HG02642 (cell line): ENCODE data around the gene SPG7.
A peak's percentile ranks its signal among the peaks of the same experiment; 100 is the strongest.

Source experiments
- ATAC-seq: cut with Tn5 transposase; IDR thresholded peaks from one replicate; pipeline ENCODE4 v1.9.1; 2021; ENCODE audit warnings: mild to moderate bottlenecking; ENCODE audit not compliant: unreplicated experiment, poor library complexity

Gene SPG7

GRCh38 chr16:89545044-89545830, 37.0 kb downstream of the SPG7 start:
- no peak for ATAC-seq

- ATAC-seq: no peak
Observed at GRCh38 chr16:89545831-89546574, 37.8 kb downstream of the SPG7 start.

GRCh38 chr16:89546781-89547180, 38.6 kb downstream of the SPG7 start:
- no peak for ATAC-seq

- no peak for ATAC-seq
Observed at GRCh38 chr16:89547291-89547690, 39.1 kb downstream of the SPG7 start.

- no peak for ATAC-seq
Observed at GRCh38 chr16:89547860-89548259, 39.7 kb downstream of the SPG7 start.

- no peak for ATAC-seq
Observed at GRCh38 chr16:89548344-89549006, 40.3 kb downstream of the SPG7 start.

- no peak for ATAC-seq
Observed at GRCh38 chr16:89549007-89549700, 41.0 kb downstream of the SPG7 start.

- ATAC-seq: no peak
Observed at GRCh38 chr16:89550421-89551007, 42.3 kb downstream of the SPG7 start.

GRCh38 chr16:89552329-89552728, 44.1 kb downstream of the SPG7 start:
- ATAC-seq: no peak

- no peak for ATAC-seq
Observed at GRCh38 chr16:89552913-89553312, 44.7 kb downstream of the SPG7 start.

GRCh38 chr16:89553733-89554132, 45.5 kb downstream of the SPG7 start:
- no peak for ATAC-seq

- ATAC-seq: no peak
Observed at GRCh38 chr16:89554343-89554742, 46.1 kb downstream of the SPG7 start.

- no peak for ATAC-seq
Observed at GRCh38 chr16:89555265-89555664, 47.1 kb downstream of the SPG7 start.

- no peak for ATAC-seq
Observed at GRCh38 chr16:89555780-89556179, 47.6 kb downstream of the SPG7 start.

- no peak for ATAC-seq
Observed at GRCh38 chr16:89556750-89557689, 48.8 kb downstream of the SPG7 start.

- ATAC-seq: no peak
Observed at GRCh38 chr16:89557690-89558490, 49.7 kb downstream of the SPG7 start.

GRCh38 chr16:89560378-89561141, 52.4 kb downstream of the SPG7 start, which contains the start of gene RPL13:
TSS of gene RPL13 (plus strand) at chr16:89560682. CDS start at chr16:89560960, 278 bp downstream.
- ATAC-seq: peak; percentile 89
